ENCODE results near the gene PIPOX. TPM values are rescaled to one million over a fixed set of nuclear protein-coding genes. Genes with fewer than 3 reads are reported as not detected.

The PIPOX gene
- total and polyA plus RNA-seq, 2 of the 8 experiments (the other 6 are each of a cell fraction or from before 2014, with no cell fraction given) = 57.2 to 99.6 TPM

GRCh38 chr17:29051731-29052130 is 8.8 kb downstream of the PIPOX start:
- Histone ChIP-seq H3K27me3 (replicated peaks in 1 of 4; ENCODE audit: control insufficient read depth in 3 of 4, extremely low read depth in 1 of 4, insufficient read depth in 3 of 4, low read length in 3 of 4) (no peaks in the 10 kb centered on the region), H3K23me2 (ENCODE audit: low read depth, low read length) (no peaks in the 10 kb centered on the region), H3K79me2 (ENCODE audit: control insufficient read depth in 1 of 2, insufficient read depth in 2 of 2, low read length in 2 of 2) (no peaks in the 10 kb centered on the region), H4K91ac (replicated peaks; ENCODE audit: insufficient read length, low read length) (no peak overlapping the region), H3K9me3 (ENCODE audit: insufficient read depth in 2 of 2, low read depth in 1 of 2, low read length in 1 of 2) (no peaks in the 10 kb centered on the region), H3K4ac (replicated peaks; ENCODE audit: insufficient read length, low read depth, low read length) (no peak overlapping the region), H2BK20ac (ENCODE audit: low read length) (peak overlapping the region; percentile 34; the same call in 1 of the 2 replicates), H2BK120ac (replicated peaks; ENCODE audit: low read depth, low read length) (no peak overlapping the region), H2BK12ac (ENCODE audit: low read depth, low read length) (no peak overlapping the region), H3K9ac (replicated peaks in 1 of 4; ENCODE audit: extremely low read depth in 1 of 4, low read depth in 3 of 4, low read length in 3 of 4) (no peak overlapping the region), H3K79me1 (ENCODE audit: low read depth, low read length) (no peaks in the 10 kb centered on the region), H3K4me3 (ENCODE audit: extremely low read depth in 1 of 4, insufficient read depth in 2 of 4, low read depth in 3 of 4, low read length in 4 of 4) (no peak overlapping the region), H2BK5ac (ENCODE audit: low read depth, low read length) (0 out of 2 replicates have a peak overlapping the region, but pooled peaks have one; percentile 48), H3K27ac (ENCODE audit: low read depth, low read length) (no peak overlapping the region), H3K23ac (ENCODE audit: insufficient read length) (no peak overlapping the region), H3K36me3 (ENCODE audit: control insufficient read depth in 2 of 4, insufficient read depth in 4 of 4, low read length in 3 of 4) (peaks cover 0 to 15% (median 3%) of the 10 kb centered on the region in 4 experiments; a peak in 5 of 8 replicates), H4K5ac (ENCODE audit: insufficient read length, low read depth, low read length) (no peak overlapping the region), H3K4me2 (ENCODE audit: insufficient read depth in 1 of 2, low read depth in 2 of 2, low read length in 2 of 2) (no peak overlapping the region), H4K8ac (ENCODE audit: extremely low read depth, insufficient read depth, low read length) (no peak overlapping the region), H3K56ac (replicated peaks; ENCODE audit: insufficient read length, low read depth, low read length) (no peak overlapping the region), H3K14ac (ENCODE audit: insufficient read length) (no peak overlapping the region), H4K20me1 (replicated peaks in 1 of 2; ENCODE audit: control insufficient read depth in 1 of 2, insufficient read depth in 2 of 2, low read length in 2 of 2) (no peaks in the 10 kb centered on the region), H3K4me1 (replicated peaks in 1 of 4; ENCODE audit: control insufficient read depth in 3 of 4, insufficient read depth in 4 of 4, low read length in 3 of 4) (peaks cover 2 to 8% (median 5%) of the 10 kb centered on the region in 4 experiments), H2AFZ (ENCODE audit: low read length) (no peak overlapping the region), H2BK15ac (ENCODE audit: low read length) (no peak overlapping the region), H3K18ac (ENCODE audit: extremely low read depth, low read length) (no peak overlapping the region), H2AK5ac (ENCODE audit: low read depth, low read length) (peak overlapping the region; percentile 75; the same call in 1 of the 2 replicates)
- WGBS, 2 experiments (ENCODE audit: extremely low coverage in 1 of 2, insufficient coverage in 1 of 2, insufficient read length in 1 of 2, insufficient replicate concordance in 2 of 2, low coverage in 1 of 2, low lambda C conversion rate in 2 of 2, missing lambda C conversion rate in 1 of 2) = 90% methylated on average over 6 of the region's 6 CpGs; no CpG with 5 or more reads in 1 of the 2 experiments
- ChIA-PET POLR2A (ENCODE audit: partially characterized antibody) (interaction anchor here (0.7 to 1.5 kb wide), 9 partner anchors 10 to 42 kb away, joined by 3 to 7 read pairs (median 4); no protein-coding TSS in a partner anchor), CTCF (ENCODE audit: partially characterized antibody) (interaction anchor here (1.0 to 1.9 kb wide), 6 partner anchors 12 to 98 kb away, joined by 3 to 6 read pairs (median 4); no protein-coding TSS in a partner anchor)
- DNase-seq (ENCODE audit: low read depth in 1 of 2, low spot score in 2 of 2) (no peak), FAIRE-seq (no peak)
- TF ChIP-seq JUND (IDR thresholded peaks at IDR 0.05; ENCODE audit: low read length) = no peak
- TF ChIP-seq CTBP2 (IDR thresholded peaks at IDR 0.05; ENCODE audit: borderline replicate concordance, insufficient read depth, insufficient read length, low read length) = no peak
- TF ChIP-seq EP300 (IDR thresholded peaks at IDR 0.05; ENCODE audit: borderline replicate concordance in 1 of 2, low read depth in 2 of 2, low read length in 2 of 2) = no peak
- TF ChIP-seq TAF1 (IDR thresholded peaks at IDR 0.05; ENCODE audit: low read depth, low read length) = no peak
- no peak for TF ChIP-seq SIX5 (IDR thresholded peaks at IDR 0.05; ENCODE audit: low read depth, low read length)
- no peak for TF ChIP-seq ASH2L (IDR thresholded peaks at IDR 0.05; ENCODE audit: low read length)
- TF ChIP-seq SAP30 (IDR thresholded peaks at IDR 0.05; ENCODE audit: insufficient read depth, insufficient replicate concordance, low read length) = no peak
- no peak for TF ChIP-seq CHD1 (IDR thresholded peaks at IDR 0.05; ENCODE audit: low read depth, low read length)
- no peak for TF ChIP-seq JUN (IDR thresholded peaks at IDR 0.05; ENCODE audit: low read depth, low read length)
- TF ChIP-seq SIRT6 (IDR thresholded peaks at IDR 0.05; ENCODE audit: low read length) = no peak
- no peak for TF ChIP-seq RAD21 (IDR thresholded peaks at IDR 0.05 in 1 of 2, conservative IDR thresholded peaks at IDR 0.05 in 1 of 2; ENCODE audit: low read depth in 2 of 2, low read length in 2 of 2)
